ENCODE data around the gene MIF4GD.
"Not testable (repeated sequence)": the region's sequence is repeated elsewhere in the genome, so short reads cannot be mapped to it uniquely, and the experiment has no call there.

The MIF4GD gene

DNA sequence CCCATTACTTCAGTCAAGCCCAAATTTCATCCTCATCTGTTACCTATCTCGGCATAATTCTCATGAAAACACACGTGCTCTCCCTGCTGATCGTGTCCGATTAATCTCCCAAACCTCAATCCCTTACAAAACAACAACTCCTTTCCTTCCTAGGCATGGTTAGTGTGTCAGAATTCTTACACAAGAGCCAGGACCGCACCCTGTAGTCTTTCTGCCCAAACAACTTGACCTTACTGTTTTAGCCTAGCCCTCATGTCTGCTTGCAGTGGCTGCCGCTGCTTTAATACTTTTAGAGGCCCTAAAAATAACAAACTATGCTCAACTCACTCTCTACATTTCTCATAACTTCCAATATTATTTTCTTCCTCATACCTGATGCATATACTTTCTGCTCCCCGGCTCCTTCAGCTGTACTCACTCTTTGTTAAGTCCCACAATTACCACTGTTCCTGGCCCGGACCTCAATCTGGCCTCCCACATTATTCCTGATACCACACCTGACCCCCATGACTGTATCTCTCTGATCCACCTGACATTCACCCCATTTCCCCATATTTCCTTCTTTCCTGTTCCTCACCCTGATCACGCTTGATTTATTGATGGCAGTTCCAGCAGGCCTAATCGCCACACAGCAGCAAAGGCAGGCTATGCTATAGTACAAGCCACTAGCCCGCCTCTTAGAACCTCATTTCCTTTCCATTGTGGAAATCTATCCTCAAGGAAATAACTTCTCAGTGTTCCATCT, 14.9 kb downstream of the MIF4GD start:
- not testable (repeated sequence) for DNase-seq

GRCh38 chr17:75252039-75252816, 18.8 kb downstream of the MIF4GD start:
- no peak for DNase-seq

- DNase-seq: no peak
Observed at GRCh38 chr17:75250009-75250471, 21.0 kb downstream of the MIF4GD start.

DNA sequence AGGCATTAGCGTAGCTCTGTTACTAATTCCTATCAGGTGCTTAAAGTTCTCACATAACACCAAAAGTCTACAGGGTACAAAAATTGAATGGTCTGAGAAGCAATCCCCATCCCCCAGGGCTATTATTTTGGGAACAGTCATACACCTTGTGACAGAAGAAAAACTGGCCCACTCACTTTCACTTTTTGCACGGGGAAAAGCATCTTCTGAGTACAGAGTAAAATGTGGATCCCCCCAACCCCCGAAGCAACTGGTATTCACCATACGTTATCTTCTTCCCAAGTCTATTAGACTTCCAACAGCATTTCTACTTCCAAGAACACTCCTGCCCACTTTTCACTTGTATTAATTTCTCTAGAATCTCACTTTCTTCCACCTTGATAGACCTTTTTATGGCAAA, 21.5 kb downstream of the MIF4GD start:
- no peak for DNase-seq

DNA sequence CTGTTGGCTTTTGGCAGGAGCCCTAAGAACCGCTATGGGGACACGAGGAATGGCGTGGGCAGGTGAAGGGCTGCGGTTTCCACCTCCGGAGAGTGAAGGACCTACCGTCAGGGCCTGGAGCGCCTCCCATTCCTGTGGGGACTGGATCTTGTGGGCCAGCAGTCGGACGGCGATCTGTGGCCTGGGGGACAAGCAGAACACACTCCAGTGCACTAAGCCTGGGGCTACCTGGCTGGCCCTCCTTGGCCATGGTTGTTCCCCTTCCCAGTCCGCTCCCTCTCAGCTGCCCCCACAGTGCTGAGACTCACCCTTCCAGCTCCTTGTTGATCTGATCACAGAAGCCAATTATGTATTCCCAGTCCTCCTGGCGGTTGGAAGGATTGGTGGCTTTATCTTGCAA, 24.6 kb downstream of the MIF4GD start:
- no peak for DNase-seq

DNA sequence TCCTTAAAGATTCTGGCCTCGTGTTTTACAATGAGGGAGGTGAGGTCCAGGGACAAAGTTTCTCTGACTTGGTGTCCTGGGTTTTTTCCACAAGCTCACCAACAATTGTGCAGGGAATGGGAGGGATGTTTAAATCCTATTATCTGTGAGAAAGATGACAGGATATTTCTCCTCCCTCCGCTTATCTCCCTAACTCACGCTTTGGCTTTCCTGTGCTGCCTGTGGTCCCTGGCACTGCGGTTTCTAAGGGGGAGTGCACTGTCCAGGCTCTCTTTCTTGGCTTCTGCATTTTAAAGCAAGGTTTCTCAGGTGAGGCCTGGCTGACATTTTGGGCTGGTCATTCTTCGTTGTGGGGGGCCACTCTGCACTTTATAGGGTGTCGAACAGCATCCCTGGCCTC, 26.0 kb downstream of the MIF4GD start:
- no peak for DNase-seq

DNA sequence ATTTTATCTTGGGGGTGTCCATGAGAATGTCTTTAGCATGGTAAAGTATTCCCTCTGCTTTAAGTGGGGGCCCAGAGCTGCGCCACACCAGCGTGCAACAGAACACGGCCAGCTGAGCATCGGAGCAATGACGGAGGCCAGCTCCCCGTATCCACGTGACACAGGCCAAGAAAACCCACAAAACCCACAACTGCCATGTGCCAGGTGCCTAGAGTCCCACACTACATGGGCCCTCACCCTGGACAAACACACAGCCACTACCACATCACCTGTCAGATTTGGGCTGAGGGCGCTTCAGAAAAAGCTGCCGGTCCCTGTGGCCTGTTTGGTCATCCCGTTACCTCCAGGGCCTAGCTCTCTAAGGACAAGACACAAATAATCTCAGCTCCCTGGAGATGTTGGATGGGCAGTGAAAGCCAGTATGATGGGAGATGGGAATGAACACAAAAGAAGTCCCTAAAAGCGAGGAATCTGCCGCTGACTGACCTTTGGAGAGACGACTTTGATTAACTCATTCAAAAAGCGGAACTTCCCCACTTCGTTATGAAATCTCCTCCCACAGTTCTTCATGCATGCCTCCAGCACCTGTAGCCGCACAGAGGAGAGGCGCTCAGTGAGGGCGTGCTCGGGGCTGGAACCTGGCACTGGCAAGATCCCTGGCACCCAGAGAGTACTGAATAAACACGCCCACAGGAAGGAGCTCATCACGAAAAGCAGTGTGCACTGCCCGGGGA, 26.7 kb downstream of the MIF4GD start:
- DNase-seq: no peak

DNA sequence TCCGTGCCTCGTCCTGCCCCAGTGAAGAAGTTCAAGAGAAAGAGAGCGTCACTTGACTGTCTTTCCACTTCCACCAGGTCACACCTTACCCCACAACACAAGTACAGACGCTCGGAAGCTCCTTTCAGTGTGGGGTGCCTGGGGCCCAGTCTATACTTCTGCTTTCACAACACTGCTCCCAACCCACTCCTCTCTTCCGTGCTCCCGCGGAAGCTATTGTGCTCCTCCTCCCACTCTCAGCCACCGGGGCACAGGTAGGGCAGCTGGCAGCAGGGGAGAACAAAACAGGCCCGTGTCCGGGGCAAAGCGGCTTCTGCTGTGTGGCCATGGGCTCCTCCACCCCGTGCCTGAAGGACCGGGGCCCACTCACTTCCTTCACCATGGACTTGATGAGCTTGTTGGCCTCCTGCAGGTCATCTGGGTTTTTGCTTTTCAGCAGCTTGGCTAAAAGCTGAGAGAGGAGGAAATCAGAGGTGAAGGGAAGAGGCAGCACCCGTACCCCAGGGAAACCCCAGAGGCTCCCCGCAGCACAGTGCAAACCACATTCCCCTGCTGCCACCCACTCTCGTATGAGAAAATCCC, 28.5 kb downstream of the MIF4GD start:
- DNase-seq: no peak

DNA sequence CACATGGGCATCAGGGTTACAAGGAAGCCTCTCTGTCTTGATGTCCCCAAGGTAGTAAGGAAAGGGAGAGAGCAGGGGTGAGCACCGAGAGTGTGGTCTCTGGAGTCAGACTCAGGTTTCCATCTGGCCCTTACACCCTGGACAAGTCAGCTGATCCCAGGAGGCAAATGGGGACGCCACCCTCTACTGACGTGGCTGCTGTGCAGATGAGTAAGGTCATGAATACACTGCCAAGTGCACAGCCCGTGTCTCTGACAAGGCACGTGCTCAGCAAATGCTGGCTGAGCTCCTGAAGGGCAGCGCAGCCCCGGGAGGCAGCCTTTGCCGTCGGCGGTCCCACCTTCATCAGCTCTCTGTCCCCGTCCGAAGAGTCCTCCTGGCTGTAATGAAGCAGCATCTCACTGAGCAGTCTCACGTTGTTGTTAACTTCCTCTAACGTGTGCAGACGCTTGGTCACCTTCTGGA, 29.0 kb downstream of the MIF4GD start:
- no peak for DNase-seq

- DNase-seq: no peak
Observed at GRCh38 chr17:75241502-75241901, 29.5 kb downstream of the MIF4GD start.

DNA sequence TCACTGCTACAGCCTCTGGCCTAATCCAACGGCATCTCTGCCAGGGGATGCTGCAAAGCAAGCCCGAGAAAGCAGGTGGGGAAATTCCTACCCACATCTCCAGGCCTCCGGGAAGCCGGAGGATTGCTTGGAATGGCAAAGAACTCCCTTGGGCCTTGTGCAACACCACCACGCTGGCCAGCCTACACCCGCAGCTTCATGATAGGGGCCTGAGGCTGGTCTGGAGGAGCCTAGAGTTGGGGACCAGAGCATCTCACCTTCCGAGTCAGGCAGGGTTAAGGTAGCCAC, 29.9 kb downstream of the MIF4GD start:
- DNase-seq: no peak

DNA sequence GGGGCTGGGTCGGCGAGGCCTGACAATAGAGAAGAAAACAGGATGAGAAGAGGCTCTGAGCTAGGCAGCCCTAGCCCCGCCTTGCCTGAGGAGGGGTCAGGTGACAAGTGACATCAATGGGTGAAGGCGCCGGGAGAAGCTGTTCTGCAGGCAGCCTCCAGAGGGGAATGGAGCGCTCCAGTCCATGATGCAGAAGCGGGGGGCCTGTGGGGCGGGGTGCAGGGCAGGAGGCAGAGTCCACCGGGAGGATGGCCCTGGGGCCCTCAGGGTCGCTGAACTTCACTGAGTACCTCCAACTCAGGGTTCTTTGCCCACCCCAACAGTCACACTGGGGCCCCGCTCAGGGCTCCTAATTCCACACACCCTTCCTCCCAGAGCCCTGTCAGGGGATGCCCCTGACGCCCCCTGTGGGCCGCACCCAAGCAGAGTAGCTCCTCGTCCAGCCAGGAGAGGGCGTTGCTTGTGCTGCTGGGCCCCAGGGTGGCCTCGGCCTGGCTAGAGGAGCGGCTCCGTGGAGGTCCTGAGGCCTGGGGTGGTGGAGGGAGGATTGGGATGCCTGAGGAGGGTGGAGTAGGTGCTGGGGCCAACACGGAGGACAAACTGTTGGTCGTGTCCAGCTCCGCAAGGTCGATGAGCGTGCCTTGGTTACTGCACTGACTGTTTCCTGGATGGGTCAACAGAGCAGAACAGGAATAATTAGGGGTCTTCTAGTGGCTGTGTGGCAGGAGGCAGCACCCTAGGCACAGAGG, 30.5 kb downstream of the MIF4GD start:
- peak; percentile 69 for DNase-seq

DNA sequence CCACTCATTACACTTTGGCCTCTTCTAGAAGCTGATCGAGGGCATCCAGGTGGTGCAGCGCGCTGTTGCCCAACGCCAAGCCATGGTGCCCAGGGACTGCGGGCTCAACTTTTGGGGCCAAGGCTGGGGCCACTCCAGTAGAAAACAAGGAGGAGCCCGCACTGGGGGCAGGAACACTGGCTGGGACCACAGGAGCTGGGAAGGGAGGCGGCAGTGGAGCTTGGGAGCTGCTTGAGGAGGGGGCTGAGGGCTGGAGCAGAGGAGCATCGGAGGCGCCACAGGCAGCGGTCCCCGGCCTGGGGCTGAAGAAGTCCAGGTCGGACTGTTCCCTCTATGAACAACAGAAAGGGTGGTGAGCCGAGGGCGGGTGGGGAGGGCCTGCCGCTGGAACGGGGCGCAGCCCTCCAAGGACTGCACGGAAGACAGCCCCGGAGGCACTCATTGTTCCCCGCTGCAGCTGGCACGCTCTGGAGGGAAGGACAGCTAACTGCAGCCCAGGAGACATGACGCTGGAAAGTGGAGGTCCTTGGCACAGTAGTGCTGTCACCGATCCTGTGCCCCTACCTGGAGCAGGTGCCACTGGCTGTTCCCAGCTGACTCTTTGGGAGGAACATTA, 31.1 kb downstream of the MIF4GD start:
- no peak for DNase-seq

DNA sequence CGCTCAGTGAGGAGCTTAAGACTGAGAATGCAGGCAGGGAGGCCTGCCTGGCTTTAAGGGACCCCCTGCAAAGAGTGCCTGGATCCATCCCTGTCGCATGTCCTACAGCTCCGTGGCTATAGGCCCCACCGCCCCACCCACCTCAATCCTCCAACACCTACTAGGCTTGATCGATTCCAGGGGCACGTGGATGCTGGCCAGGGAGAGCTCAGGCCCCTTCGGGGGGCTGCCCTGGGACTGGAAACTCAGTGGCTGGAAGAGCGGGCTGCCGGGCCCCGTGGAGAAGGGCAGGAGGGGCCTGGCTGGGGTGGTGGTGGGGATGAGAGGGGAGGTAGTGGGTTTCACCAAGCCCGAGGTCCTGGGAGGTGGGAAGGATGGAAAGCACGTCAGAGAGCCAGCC, 31.8 kb downstream of the MIF4GD start:
- no peak for DNase-seq

DNA sequence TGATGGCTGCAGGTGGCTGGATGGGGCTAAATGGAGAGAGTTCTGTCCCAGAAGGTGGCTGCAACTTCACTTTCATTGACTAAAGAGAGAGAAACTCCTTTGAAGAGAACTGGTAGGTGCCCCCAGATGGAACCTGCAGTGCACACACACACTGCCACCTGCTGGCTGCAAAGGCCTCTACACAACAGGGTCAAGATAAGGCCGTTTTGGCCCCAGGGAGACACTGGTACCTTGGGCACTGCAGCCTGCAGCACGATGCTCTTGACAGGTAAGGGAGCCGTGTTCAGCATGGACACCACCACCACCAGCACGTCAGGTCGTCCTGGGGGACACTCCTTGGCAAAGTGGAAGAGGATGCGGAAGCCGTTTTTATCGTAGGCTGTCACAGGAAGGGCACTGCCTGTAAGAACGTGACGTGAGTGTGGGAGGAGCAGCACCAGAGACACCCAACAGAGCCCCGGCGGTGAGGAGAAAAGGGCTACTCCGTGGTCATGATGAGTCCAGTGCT, 32.3 kb downstream of the MIF4GD start:
- peak; percentile 18 for DNase-seq

- no peak for DNase-seq
Observed at GRCh38 chr17:75238020-75238580, 32.9 kb downstream of the MIF4GD start.

DNA sequence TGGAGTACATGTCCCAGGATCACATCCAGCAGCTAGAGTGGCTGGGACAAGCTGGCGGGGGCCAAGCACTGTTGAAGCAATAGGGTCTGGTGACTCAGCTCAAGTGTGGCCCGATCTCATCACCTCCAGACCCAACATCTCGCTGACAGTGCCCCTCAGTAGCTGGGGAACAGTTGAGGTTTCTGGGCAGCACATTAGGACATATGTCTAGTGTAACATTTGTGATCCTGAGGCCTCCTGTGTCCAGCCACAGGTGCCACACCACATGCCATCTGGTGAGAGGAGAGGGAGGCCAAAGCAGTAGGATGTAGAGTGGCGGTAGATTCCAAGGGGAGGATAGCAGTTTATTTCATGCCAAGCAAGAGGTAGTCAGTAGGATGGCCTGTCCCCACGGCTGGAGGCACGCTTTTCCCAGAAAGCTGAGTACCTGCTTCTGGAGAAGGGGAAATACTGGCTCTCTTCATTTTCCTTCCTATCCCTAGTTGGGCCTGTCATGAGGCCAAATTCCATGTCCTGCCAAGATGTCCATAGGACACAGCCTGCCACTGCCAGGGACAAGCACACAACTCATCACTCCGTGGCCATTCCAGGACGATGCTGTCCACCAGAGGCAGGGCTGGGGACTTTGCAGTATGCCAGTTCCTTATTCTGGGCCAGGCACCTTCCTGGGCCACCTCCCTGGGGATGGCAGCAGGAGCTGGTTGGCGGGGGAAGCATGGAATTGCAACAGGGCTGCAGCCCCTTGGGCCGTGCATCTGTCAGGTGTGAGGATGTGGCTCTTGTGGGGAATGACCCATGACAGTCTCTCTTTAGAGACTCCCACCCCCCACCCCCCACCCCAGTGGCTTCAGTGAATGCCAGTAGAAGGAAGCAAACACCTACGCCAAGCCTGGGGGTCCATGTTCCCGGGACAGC, 33.7 kb downstream of the MIF4GD start:
- no peak for DNase-seq

DNA sequence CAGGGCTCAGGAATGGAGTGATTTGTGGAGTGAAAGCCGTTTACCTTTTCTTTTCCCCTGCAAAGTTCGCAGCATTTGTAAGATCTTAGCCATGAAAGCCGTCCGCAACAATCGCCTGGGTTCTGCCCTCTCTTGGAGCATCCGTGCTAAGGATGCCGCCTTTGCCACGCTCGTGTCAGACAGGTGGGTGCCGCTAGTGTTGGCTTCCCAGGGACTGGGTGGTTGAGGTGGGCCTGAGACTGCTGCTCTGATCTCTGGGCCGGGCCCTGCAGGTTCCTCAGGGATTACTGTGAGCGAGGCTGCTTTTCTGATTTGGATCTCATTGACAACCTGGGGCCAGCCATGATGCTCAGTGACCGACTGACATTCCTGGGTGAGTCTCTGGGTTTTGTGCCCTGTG, 38.2 kb downstream of the MIF4GD start:
- DNase-seq: no peak

DNA sequence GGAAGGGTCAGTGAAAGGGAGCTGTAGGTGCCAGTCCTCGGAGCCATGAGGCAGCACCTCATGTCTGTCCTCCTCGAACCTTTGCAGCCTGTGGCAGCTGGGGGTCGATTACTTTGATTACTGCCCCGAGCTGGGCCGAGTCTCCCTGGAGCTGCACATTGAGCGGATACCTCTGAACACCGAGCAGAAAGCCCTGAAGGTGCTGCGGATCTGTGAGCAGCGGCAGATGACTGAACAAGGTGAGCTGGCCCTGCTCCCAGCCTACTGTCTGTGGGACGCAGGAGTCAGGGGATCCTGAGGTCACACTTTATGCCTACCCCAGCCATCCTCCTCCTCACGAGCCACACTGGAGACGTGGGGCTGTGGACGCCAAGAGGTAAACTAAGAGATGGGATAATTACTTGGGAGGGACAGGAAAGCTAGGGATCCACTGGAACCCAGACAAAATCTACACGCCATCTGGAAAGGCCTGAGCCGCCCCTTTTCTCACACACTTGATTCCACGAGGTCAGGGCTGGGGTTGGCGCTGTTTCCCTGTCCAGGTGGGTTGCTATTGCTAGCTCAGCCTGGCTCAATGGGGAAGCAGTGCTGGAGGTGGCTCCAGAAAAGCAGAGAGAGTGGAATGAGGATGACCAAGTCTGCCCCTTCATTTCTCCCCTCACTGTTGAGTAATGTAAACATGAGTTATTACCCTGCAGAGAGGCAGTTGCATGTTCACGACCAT, 39.1 kb downstream of the MIF4GD start:
- DNase-seq: no peak

DNA sequence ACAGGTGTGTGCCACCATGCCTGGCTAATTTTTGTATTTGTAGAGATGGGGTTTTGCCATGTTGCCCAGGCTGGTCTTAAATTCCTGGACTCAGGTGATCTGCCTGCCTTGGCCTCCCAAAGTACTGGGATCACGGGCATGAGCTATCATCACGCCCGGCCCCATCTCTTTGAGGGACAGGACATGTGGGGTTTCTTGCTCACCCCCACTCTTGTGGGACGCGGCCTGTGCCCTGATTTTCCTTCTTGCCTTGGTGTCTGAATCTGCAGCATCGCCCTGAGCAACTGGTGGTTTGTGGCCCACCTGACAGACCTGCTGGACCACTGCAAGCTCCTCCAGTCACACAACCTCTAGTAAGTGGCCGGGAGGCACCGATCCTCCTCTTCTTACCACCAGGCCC, 40.0 kb downstream of the MIF4GD start:
- no peak for DNase-seq
